HG03045 (cell line): ENCODE data around the gene CIT.

Experiments
- ATAC-seq: cut with Tn5 transposase; IDR thresholded peaks from one replicate; pipeline ENCODE4 v1.9.1; 2021; ENCODE audit warnings: mild to moderate bottlenecking, moderate library complexity; ENCODE audit not compliant: unreplicated experiment

Gene CIT

GRCh38 chr12:119808441-119808840, 68.7 kb downstream of the CIT start:
- ATAC-seq: no peak

GRCh38 chr12:119807380-119807779, 69.7 kb downstream of the CIT start:
- ATAC-seq: no peak

- no peak for ATAC-seq
These were observed 73.0 kb downstream of the CIT start for GRCh38 chr12:119804011-119804641.

GRCh38 chr12:119803381-119803791, 73.7 kb downstream of the CIT start:
- no peak for ATAC-seq

GRCh38 chr12:119802472-119802871, 74.6 kb downstream of the CIT start:
- ATAC-seq: no peak

- ATAC-seq: no peak
These were observed 80.0 kb downstream of the CIT start for GRCh38 chr12:119797090-119797489.

- no peak for ATAC-seq
These were observed 80.8 kb downstream of the CIT start for GRCh38 chr12:119796292-119796691.

GRCh38 chr12:119791453-119791852, 85.7 kb downstream of the CIT start:
- ATAC-seq: no peak

GRCh38 chr12:119788786-119789185, 88.3 kb downstream of the CIT start:
- no peak for ATAC-seq

- ATAC-seq: no peak
These were observed 90.6 kb downstream of the CIT start for GRCh38 chr12:119786539-119786938.

- no peak for ATAC-seq
These were observed 92.4 kb downstream of the CIT start for GRCh38 chr12:119784673-119785072.

GRCh38 chr12:119783787-119784186, 93.3 kb downstream of the CIT start:
- no peak for ATAC-seq

GRCh38 chr12:119781804-119782203, 95.3 kb downstream of the CIT start:
- peak; percentile 55 for ATAC-seq

- no peak for ATAC-seq
These were observed 96.2 kb downstream of the CIT start for GRCh38 chr12:119780786-119781434.

GRCh38 chr12:119775246-119775895, 101.7 kb downstream of the CIT start:
- ATAC-seq: no peak

- ATAC-seq: no peak
These were observed 104.7 kb downstream of the CIT start for GRCh38 chr12:119772431-119772830.

GRCh38 chr12:119770146-119770545, 107.0 kb downstream of the CIT start:
- ATAC-seq: no peak

GRCh38 chr12:119762619-119763018, 114.5 kb downstream of the CIT start:
- no peak for ATAC-seq

GRCh38 chr12:119758722-119759121, 118.4 kb downstream of the CIT start:
- no peak for ATAC-seq

GRCh38 chr12:119758234-119758633, 118.9 kb downstream of the CIT start:
- ATAC-seq: no peak

GRCh38 chr12:119751961-119752360, 125.2 kb downstream of the CIT start:
- no peak for ATAC-seq

GRCh38 chr12:119749666-119750065, 127.5 kb downstream of the CIT start:
- ATAC-seq: no peak
